ENCODE measurements around the gene OAS3.

GRCh38 chr12:112927475-112927874, 10.8 kb upstream of the OAS3 start:
- TF ChIP-seq CTCF (IDR thresholded peaks at IDR 0.05) (no peak), SP1 (CRISPR knock-in tag; conservative IDR thresholded peaks at IDR 0.05) (no peak), TCF7 (CRISPR knock-in tag; IDR thresholded peaks at IDR 0.05; ENCODE audit: low read depth) (no peak), ZNF281 (CRISPR knock-in tag; IDR thresholded peaks at IDR 0.05) (no peak)

Measured in WTC11 (cell line).